Fibroblast of pulmonary artery (primary cell): ENCODE measurements around the gene CXCR1.
"Not testable (repeated sequence)": the region's sequence is repeated elsewhere in the genome, so short reads cannot be mapped to it uniquely, and the experiment has no call there.

Source experiments
- DNase-seq: peaks from one replicate; pipeline ENCODE4 v3.0.0-alpha.2; 2010; ENCODE audit warnings: low read depth
- H3K4me3 ChIP-seq: replicated peaks from 2 replicates; pipeline ENCODE4 v1.5.1; 2011; ENCODE audit warnings: low read depth, mild to moderate bottlenecking, control low read depth, low read length, moderate library complexity
- CTCF ChIP-seq: IDR thresholded peaks from 2 replicates; pipeline ENCODE4 v1.5.1; 2011; ENCODE audit warnings: mild to moderate bottlenecking, control low read depth, low read length, inconsistent platforms; ENCODE audit errors: missing control alignments

CXCR1 gene

GRCh38 chr2:218180467-218181114 lies 13.8 kb upstream of the CXCR1 start:
- no peak overlapping the region for H3K4me3 ChIP-seq
- TF ChIP-seq CTCF, result no peak
- DNase-seq, result no peak

GRCh38 chr2:218179782-218180181 lies 13.0 kb upstream of the CXCR1 start:
- no peak for DNase-seq
- no peak for TF ChIP-seq CTCF
- H3K4me3 ChIP-seq, result no peak overlapping the region

- no peak overlapping the region for H3K4me3 ChIP-seq
- TF ChIP-seq CTCF, result no peak
- no peak for DNase-seq
These were observed 6.1 kb upstream of the CXCR1 start for GRCh38 chr2:218172845-218173244.

GRCh38 chr2:218171744-218172143 lies 5.0 kb upstream of the CXCR1 start:
- not testable (repeated sequence) for H3K4me3 ChIP-seq, DNase-seq

- DNase-seq, result no peak
- no peak for TF ChIP-seq CTCF
- H3K4me3 ChIP-seq, result no peak overlapping the region
These were observed 3.2 kb upstream of the CXCR1 start for GRCh38 chr2:218169757-218170546.

GRCh38 chr2:218168635-218169462 lies 2.1 kb upstream of the CXCR1 start:
- peak; percentile 79 for TF ChIP-seq CTCF
- H3K4me3 ChIP-seq, result no peak overlapping the region
- DNase-seq, result peak; percentile 47

- no peak overlapping the region for H3K4me3 ChIP-seq
- no peak for DNase-seq
- no peak for TF ChIP-seq CTCF
These were observed 1.3 kb upstream of the CXCR1 start for GRCh38 chr2:218168016-218168415.
